ENCODE data around the gene AP5Z1. TPM values are rescaled to one million over a fixed set of nuclear protein-coding genes. Genes with fewer than 3 reads are reported as not detected.

Gene AP5Z1
- total RNA-seq, 4 donors from 2014 or later: 26.2 to 81.2 (median 52.2) TPM

- peaks cover 10% of the 10 kb centered on the region for H3K36me3 ChIP-seq
- H3K27me3 ChIP-seq: no peaks in the 10 kb centered on the region
- WGBS: 91% methylated on average over 12 of the region's 12 CpGs
- H3K4me3 ChIP-seq: no peak overlapping the region
- TF ChIP-seq POLR2AphosphoS5 (IDR thresholded peaks at IDR 0.05): no peak
- no peak for TF ChIP-seq CTCF (IDR thresholded peaks at IDR 0.05)
- TF ChIP-seq EP300 (IDR thresholded peaks at IDR 0.05): no peak
- TF ChIP-seq POLR2A (IDR thresholded peaks at IDR 0.05): no peak
- no peaks in the 10 kb centered on the region for H3K9me3 ChIP-seq
- DNase-seq (ENCODE audit: low spot score in 2 of 2): no peak
- H3K27ac ChIP-seq: no peak overlapping the region
- H3K4me1 ChIP-seq: peaks cover 32% of the 10 kb centered on the region
Measured at GRCh38 chr7:4774007-4774406, 1.4 kb upstream of the AP5Z1 start.

GRCh38 chr7:4774658-4775249 is 669 bp upstream of the AP5Z1 start:
- 9% methylated on average over 19 of the region's 24 CpGs for WGBS
- DNase-seq (ENCODE audit: low spot score in 2 of 2): no peak

DNA sequence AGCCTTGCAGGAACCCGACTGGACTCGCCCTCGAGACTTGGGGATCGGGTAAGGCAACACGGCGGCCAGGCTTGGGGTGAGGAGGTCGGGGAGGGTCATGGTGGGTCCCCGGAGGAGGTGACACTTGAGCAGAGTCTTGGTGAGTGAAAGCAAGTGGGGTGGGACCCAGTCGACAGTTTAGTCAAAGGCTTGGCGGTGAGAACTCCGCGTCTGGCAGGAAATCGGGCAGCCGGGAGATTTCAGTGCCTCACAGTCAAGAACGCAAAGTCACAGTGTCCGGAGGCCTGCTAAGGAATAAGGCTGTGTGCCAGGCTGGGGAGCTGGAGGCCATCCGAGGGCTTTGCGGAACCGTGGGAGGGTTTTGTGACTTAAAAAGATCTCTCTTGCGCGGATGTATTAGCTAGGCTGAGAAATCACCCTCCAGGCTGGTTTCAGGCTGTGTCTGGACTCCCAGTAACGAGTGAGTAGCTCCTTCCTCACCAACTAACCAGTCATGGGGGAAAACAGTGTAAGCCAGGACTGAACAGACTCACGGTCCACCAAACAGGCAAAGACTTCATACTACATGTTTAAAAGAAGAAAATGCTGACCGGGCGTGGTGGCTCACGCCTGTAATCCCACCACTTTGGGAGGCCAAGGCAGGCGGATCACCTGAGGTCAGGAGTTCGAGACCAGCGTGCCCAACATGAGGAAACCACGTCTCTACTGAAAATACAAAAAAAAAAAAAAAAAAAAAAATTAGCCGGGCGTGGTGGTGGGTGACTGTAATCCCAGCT is 613 bp downstream of the AP5Z1 start:
- Histone ChIP-seq H3K4me3 (peak overlapping the region; percentile 77), H3K4me1 (peaks cover 32% of the 10 kb centered on the region), H3K27ac (peak overlapping the region; percentile 98), H3K27me3 (no peaks in the 10 kb centered on the region), H3K9me3 (no peaks in the 10 kb centered on the region), H3K36me3 (peaks cover 15% of the 10 kb centered on the region)
- no peak for DNase-seq (ENCODE audit: low spot score in 2 of 2)
- TF ChIP-seq CTCF (IDR thresholded peaks at IDR 0.05): no peak
- TF ChIP-seq POLR2A (IDR thresholded peaks at IDR 0.05): no peak
- TF ChIP-seq POLR2AphosphoS5 (IDR thresholded peaks at IDR 0.05): no peak
- TF ChIP-seq EP300 (IDR thresholded peaks at IDR 0.05): no peak
- 17% methylated on average over 32 of the region's 32 CpGs for WGBS

More at GRCh38 chr7:4774658-4775249, 669 bp upstream of the AP5Z1 start:
- H3K9me3 ChIP-seq: no peaks in the 10 kb centered on the region
- peaks cover 32% of the 10 kb centered on the region for H3K4me1 ChIP-seq
- no peaks in the 10 kb centered on the region for H3K27me3 ChIP-seq
- H3K36me3 ChIP-seq: peaks cover 11% of the 10 kb centered on the region
- peak overlapping the region; percentile 98 for H3K27ac ChIP-seq
- peak overlapping the region; percentile 77 for H3K4me3 ChIP-seq
- TF ChIP-seq POLR2AphosphoS5 (IDR thresholded peaks at IDR 0.05) (no peak), EP300 (IDR thresholded peaks at IDR 0.05) (no peak), POLR2A (IDR thresholded peaks at IDR 0.05) (no peak), CTCF (IDR thresholded peaks at IDR 0.05) (no peak)

DNA sequence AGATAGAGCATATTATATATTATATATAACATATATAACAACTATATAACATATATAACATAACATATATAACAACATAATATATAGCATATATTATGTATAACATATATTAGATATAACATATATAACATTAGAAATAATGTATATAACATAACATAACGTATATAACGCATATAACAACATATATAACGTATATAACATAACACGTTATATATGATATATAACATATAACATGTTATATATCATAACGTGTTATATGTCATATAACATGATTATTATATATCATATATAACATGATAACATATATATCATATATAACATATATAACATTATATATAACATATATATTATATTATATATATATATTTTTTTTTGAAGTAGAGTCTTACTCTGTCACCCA is 3.7 kb downstream of the AP5Z1 start:
- H3K4me1 ChIP-seq: peaks cover 38% of the 10 kb centered on the region
- H3K27me3 ChIP-seq: no peaks in the 10 kb centered on the region
- DNase-seq (ENCODE audit: low spot score in 2 of 2): no peak
- TF ChIP-seq CTCF (IDR thresholded peaks at IDR 0.05) (no peak), EP300 (IDR thresholded peaks at IDR 0.05) (no peak), POLR2A (IDR thresholded peaks at IDR 0.05) (no peak), POLR2AphosphoS5 (IDR thresholded peaks at IDR 0.05) (no peak)
- 86% methylated on average over 5 of the region's 5 CpGs for WGBS
- H3K36me3 ChIP-seq: peaks cover 36% of the 10 kb centered on the region
- no peaks in the 10 kb centered on the region for H3K9me3 ChIP-seq
- no peak overlapping the region for H3K4me3 ChIP-seq
- H3K27ac ChIP-seq: no peak overlapping the region

GRCh38 chr7:4781366-4782069 is 6.1 kb downstream of the AP5Z1 start:
- Histone ChIP-seq H3K4me3 (no peak overlapping the region), H3K4me1 (peaks cover 25% of the 10 kb centered on the region), H3K27ac (no peak overlapping the region), H3K27me3 (no peaks in the 10 kb centered on the region), H3K36me3 (peaks cover 60% of the 10 kb centered on the region), H3K9me3 (no peaks in the 10 kb centered on the region)
- TF ChIP-seq POLR2A (IDR thresholded peaks at IDR 0.05) (no peak), POLR2AphosphoS5 (IDR thresholded peaks at IDR 0.05) (no peak), CTCF (IDR thresholded peaks at IDR 0.05) (no peak), EP300 (IDR thresholded peaks at IDR 0.05) (no peak)
- DNase-seq (ENCODE audit: low spot score in 2 of 2): no peak
- WGBS: 87% methylated on average over 15 of the region's 27 CpGs

All from suprapubic skin (tissue), 4 donors.